ENCODE results near the gene NPIPB8.
"Not testable (repeated sequence)": the region's sequence is repeated elsewhere in the genome, so short reads cannot be mapped to it uniquely, and the experiment has no call there.

DNA sequence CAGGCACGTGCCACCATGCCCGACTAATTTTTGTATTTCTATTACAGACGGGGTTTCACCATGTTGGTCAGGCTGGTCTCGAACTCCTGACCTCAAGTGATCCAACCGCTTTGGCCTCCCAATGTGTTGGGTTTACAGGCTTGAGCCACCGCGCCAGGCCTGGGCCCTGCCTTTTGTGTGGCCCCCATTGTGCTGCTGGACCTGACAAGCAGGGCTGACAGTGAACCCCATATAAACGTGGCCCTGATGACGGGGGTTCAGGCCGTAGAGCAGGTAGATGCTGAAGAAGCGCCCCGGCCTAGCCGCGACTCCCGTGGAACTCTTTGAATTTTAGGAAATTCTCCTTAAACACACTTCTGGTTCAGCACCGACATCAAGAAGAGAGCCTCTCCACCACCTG is 23.3 kb upstream of the NPIPB8 start:
- TF ChIP-seq, protein P1, sequence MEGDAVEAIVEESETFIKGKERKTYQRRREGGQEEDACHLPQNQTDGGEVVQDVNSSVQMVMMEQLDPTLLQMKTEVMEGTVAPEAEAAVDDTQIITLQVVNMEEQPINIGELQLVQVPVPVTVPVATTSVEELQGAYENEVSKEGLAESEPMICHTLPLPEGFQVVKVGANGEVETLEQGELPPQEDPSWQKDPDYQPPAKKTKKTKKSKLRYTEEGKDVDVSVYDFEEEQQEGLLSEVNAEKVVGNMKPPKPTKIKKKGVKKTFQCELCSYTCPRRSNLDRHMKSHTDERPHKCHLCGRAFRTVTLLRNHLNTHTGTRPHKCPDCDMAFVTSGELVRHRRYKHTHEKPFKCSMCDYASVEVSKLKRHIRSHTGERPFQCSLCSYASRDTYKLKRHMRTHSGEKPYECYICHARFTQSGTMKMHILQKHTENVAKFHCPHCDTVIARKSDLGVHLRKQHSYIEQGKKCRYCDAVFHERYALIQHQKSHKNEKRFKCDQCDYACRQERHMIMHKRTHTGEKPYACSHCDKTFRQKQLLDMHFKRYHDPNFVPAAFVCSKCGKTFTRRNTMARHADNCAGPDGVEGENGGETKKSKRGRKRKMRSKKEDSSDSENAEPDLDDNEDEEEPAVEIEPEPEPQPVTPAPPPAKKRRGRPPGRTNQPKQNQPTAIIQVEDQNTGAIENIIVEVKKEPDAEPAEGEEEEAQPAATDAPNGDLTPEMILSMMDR (IDR thresholded peaks at IDR 0.05): not testable (repeated sequence)
- not testable (repeated sequence) for TF ChIP-seq POLR2AphosphoS5, POLR2A (IDR thresholded peaks at IDR 0.05)

Data from breast epithelium (tissue), 3 donors.